Tibial artery (tissue), 4 donors: Measurements from ENCODE around the gene VIM.

ENCODE experiments used
- DNase-seq, 2 donors: peaks; one replicate each; pipeline ENCODE4 v3.0.0-alpha.2; 2019
- H3K27ac ChIP-seq, 2 donors: fragments of 200-600 bp; sonication (generic) in 1 of 2; 1 replicate in 1 of 2; 2 replicates in 1 of 2; pipeline ENCODE4 v1.5.1; 2018 to 2019; ENCODE audit warnings: mild to moderate bottlenecking in 1 of 2
- H3K27me3 ChIP-seq, 2 donors: fragments of 200-600 bp; sonication (generic) in 1 of 2; one replicate each; pipeline versions ENCODE4 v1.5.1 to v1.6.0; 2016 to 2019
- H3K36me3 ChIP-seq, 3 donors: fragments of 200-600 bp; sonication (generic) in 2 of 3; one replicate each; pipeline ENCODE4 v1.5.1; 2016 to 2019; ENCODE audit warnings: mild to moderate bottlenecking in 2 of 3
- H3K4me1 ChIP-seq, 4 donors: fragments of 200-600 bp; sonication (generic) in 2 of 4; 1 replicate in 3 of 4; 2 replicates in 1 of 4; pipeline ENCODE4 v1.5.1; 2016 to 2019
- H3K4me3 ChIP-seq, 2 donors: fragments of 200-600 bp; sonication (generic) in 1 of 2; 1 replicate in 1 of 2; 2 replicates in 1 of 2; pipeline ENCODE4 v1.5.1; 2018 to 2019; ENCODE audit warnings: mild to moderate bottlenecking in 2 of 2
- H3K9me3 ChIP-seq, 3 donors: fragments of 200-600 bp; sonication (generic) in 1 of 3; one replicate each; pipeline ENCODE4 v1.5.1; 2016 to 2019
- CTCF ChIP-seq, 2 experiments: fragments of 200-600 bp in 1 of 2; fragments of 450-650 bp in 1 of 2; IDR thresholded peaks; one replicate each; pipeline ENCODE4 v1.5.1; 2017 to 2019; ENCODE audit warnings: antibody characterized with exemption in 2 of 2, mild to moderate bottlenecking in 1 of 2, moderate library complexity in 1 of 2
- intact Hi-C: fragments of 100-400 bp; cut with DNase I; formaldehyde crosslinking; loops from one replicate; pipeline ENCODE4 v1.15.0; 2023; ENCODE audit warnings: low total_unique reads

The VIM gene

GRCh38 chr10:17215782-17216122 lies 12.3 kb upstream of the VIM start:
- peaks cover 0 to 75% (median 40%) of the 10 kb centered on the region in 4 donors for H3K4me1 ChIP-seq
- H3K9me3 ChIP-seq, result no peaks in the 10 kb centered on the region

DNA sequence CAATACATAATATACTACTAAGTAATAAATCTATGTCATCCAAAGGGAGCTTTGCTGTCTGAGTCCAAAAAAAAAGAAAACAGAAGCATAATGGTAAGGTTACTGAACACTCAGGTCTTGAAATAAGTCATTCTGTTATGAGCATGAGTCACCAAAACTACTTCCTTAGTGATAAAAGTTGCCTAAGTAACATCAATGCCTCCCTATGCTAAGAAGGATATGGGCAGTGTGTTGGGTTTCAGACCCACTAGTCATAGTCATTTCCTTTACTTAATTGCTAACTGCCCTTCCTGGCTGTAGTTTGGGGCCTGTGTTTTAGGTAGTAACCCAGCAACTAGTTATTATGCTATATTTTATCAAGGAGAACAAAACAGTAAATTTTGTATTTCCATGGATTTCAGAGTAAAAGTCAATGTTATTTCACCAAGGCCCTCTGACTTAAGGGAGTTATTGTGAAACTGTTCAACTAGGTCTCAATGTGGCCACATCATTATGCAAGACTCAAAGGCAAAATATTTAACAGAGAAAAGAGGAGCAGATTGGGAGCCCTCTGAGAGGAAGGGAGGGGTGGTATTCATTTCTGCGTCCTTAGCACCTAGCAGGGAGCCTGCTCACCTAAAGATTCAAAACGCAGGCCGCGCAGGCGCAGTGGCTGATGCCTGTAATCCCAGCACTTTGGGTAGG lies 11.7 kb upstream of the VIM start:
- H3K4me1 ChIP-seq, result peaks cover 0 to 78% (median 38%) of the 10 kb centered on the region in 4 donors
- H3K9me3 ChIP-seq, result no peaks in the 10 kb centered on the region
- intact Hi-C loops, result no loop called here
- H3K27ac ChIP-seq, result peak overlapping the region; percentile 83 to 91
- TF ChIP-seq CTCF (IDR thresholded peaks at IDR 0.05), result no peak
- H3K4me3 ChIP-seq, result peak overlapping the region in 1 of 2 donors; percentile 3
- no peaks in the 10 kb centered on the region for H3K27me3 ChIP-seq
- no peak for DNase-seq
- H3K36me3 ChIP-seq, result no peaks in the 10 kb centered on the region

More at GRCh38 chr10:17215782-17216122, 12.3 kb upstream of the VIM start:
- Histone ChIP-seq H3K27me3 (no peaks in the 10 kb centered on the region), H3K36me3 (no peaks in the 10 kb centered on the region), H3K4me3 (peak overlapping the region in 1 of 2 donors; percentile 12), H3K27ac (peak overlapping the region; percentile 83 to 91)
- DNase-seq, result no peak
- TF ChIP-seq CTCF (IDR thresholded peaks at IDR 0.05), result no peak
- intact Hi-C loops, result no loop called here

GRCh38 chr10:17216901-17217395 lies 11.1 kb upstream of the VIM start:
- no peak for TF ChIP-seq CTCF (IDR thresholded peaks at IDR 0.05)
- no peaks in the 10 kb centered on the region for H3K9me3 ChIP-seq
- no peaks in the 10 kb centered on the region for H3K36me3 ChIP-seq
- no peak for DNase-seq
- peak overlapping the region; percentile 83 to 91 for H3K27ac ChIP-seq
- H3K4me3 ChIP-seq, result peak overlapping the region in 1 of 2 donors; percentile 3
- no peaks in the 10 kb centered on the region for H3K27me3 ChIP-seq
- peaks cover 0 to 73% (median 36%) of the 10 kb centered on the region in 4 donors for H3K4me1 ChIP-seq
- intact Hi-C loops, result no loop called here

- Histone ChIP-seq H3K27ac (peak overlapping the region; percentile 83 to 91), H3K36me3 (no peaks in the 10 kb centered on the region), H3K27me3 (no peaks in the 10 kb centered on the region), H3K9me3 (no peaks in the 10 kb centered on the region), H3K4me1 (peaks cover 0 to 65% (median 31%) of the 10 kb centered on the region in 4 donors), H3K4me3 (no peak overlapping the region)
- intact Hi-C loops, result no loop called here
- no peak for DNase-seq
- TF ChIP-seq CTCF (IDR thresholded peaks at IDR 0.05), result no peak
Observed at GRCh38 chr10:17217631-17218232, 10.3 kb upstream of the VIM start.

GRCh38 chr10:17219024-17219423 lies 9.0 kb upstream of the VIM start:
- H3K9me3 ChIP-seq, result no peaks in the 10 kb centered on the region
- peak overlapping the region in 1 of 2 donors; percentile 91 for H3K27ac ChIP-seq
- no peaks in the 10 kb centered on the region for H3K36me3 ChIP-seq
- H3K4me1 ChIP-seq, result peaks cover 0 to 52% (median 27%) of the 10 kb centered on the region in 4 donors
- H3K4me3 ChIP-seq, result no peak overlapping the region
- no peak for DNase-seq
- no peaks in the 10 kb centered on the region for H3K27me3 ChIP-seq
- TF ChIP-seq CTCF (IDR thresholded peaks at IDR 0.05), result no peak
- intact Hi-C loops, result no loop called here
